Panc1 (cell line): Measurements from ENCODE around the gene FOXM1.

Experiments used
- POLR2AphosphoS5 ChIP-seq: IDR thresholded peaks from 2 replicates; pipeline ENCODE4 v1.6.1; 2012; ENCODE audit warnings: mild to moderate bottlenecking, low read depth, low read length, moderate library complexity
- SIN3A ChIP-seq: IDR thresholded peaks from 2 replicates; pipeline ENCODE4 v1.6.1; 2012; ENCODE audit warnings: low read depth, mild to moderate bottlenecking, low read length, moderate library complexity, borderline replicate concordance; ENCODE audit not compliant: insufficient read depth
- TCF7L2 ChIP-seq: IDR thresholded peaks from 2 replicates; pipeline ENCODE4 v1.6.1; 2011; ENCODE audit warnings: mild to moderate bottlenecking, low read depth, low read length, inconsistent platforms
- TF ChIP-seq, protein P1 (sequence below): fragments of 450-650 bp; IDR thresholded peaks from 2 replicates; pipeline ENCODE4 v1.5.1; 2017; ENCODE audit warnings: mild to moderate bottlenecking
- TF ChIP-seq, protein P2 (sequence below), 2 experiments: IDR thresholded peaks; 2 replicates each; pipeline ENCODE4 v1.6.1; 2011 to 2012; ENCODE audit warnings: low read depth in 2 of 2, control low read depth in 1 of 2, low read length in 1 of 2, mild to moderate bottlenecking in 1 of 2, moderate library complexity in 1 of 2; ENCODE audit not compliant: insufficient read depth in 1 of 2

DNA sequence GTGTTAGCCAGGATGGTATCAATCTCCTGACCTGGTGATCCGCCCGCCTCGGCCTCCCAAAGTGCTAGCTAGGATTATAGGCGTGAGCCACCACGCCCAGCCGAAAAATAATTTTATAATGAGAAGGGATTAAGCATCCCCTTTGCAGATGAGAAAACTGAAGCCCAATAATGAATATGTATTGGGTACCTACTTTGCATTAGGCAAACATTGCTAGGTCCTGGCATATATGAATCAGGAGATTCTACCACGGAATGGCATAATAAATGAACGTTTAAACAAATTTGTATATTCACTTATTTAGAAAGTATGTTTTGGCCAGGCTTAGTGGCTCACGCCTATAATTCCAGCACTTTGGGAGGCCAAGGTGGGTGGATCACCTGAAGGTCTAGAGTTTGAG is 46.1 kb upstream of the FOXM1 start:
- TF ChIP-seq, protein P1, sequence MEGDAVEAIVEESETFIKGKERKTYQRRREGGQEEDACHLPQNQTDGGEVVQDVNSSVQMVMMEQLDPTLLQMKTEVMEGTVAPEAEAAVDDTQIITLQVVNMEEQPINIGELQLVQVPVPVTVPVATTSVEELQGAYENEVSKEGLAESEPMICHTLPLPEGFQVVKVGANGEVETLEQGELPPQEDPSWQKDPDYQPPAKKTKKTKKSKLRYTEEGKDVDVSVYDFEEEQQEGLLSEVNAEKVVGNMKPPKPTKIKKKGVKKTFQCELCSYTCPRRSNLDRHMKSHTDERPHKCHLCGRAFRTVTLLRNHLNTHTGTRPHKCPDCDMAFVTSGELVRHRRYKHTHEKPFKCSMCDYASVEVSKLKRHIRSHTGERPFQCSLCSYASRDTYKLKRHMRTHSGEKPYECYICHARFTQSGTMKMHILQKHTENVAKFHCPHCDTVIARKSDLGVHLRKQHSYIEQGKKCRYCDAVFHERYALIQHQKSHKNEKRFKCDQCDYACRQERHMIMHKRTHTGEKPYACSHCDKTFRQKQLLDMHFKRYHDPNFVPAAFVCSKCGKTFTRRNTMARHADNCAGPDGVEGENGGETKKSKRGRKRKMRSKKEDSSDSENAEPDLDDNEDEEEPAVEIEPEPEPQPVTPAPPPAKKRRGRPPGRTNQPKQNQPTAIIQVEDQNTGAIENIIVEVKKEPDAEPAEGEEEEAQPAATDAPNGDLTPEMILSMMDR, result no peak
- TF ChIP-seq TCF7L2, result no peak
- TF ChIP-seq SIN3A, result no peak
- TF ChIP-seq POLR2AphosphoS5, result no peak
- TF ChIP-seq, protein P2, sequence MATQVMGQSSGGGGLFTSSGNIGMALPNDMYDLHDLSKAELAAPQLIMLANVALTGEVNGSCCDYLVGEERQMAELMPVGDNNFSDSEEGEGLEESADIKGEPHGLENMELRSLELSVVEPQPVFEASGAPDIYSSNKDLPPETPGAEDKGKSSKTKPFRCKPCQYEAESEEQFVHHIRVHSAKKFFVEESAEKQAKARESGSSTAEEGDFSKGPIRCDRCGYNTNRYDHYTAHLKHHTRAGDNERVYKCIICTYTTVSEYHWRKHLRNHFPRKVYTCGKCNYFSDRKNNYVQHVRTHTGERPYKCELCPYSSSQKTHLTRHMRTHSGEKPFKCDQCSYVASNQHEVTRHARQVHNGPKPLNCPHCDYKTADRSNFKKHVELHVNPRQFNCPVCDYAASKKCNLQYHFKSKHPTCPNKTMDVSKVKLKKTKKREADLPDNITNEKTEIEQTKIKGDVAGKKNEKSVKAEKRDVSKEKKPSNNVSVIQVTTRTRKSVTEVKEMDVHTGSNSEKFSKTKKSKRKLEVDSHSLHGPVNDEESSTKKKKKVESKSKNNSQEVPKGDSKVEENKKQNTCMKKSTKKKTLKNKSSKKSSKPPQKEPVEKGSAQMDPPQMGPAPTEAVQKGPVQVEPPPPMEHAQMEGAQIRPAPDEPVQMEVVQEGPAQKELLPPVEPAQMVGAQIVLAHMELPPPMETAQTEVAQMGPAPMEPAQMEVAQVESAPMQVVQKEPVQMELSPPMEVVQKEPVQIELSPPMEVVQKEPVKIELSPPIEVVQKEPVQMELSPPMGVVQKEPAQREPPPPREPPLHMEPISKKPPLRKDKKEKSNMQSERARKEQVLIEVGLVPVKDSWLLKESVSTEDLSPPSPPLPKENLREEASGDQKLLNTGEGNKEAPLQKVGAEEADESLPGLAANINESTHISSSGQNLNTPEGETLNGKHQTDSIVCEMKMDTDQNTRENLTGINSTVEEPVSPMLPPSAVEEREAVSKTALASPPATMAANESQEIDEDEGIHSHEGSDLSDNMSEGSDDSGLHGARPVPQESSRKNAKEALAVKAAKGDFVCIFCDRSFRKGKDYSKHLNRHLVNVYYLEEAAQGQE (IDR thresholded peaks at IDR 0.05; ENCODE audit: insufficient read depth in 1 of 2, low read depth in 2 of 2, low read length in 1 of 2), result no peak
